Sigmoid colon (tissue), 7 donors: Measurements from ENCODE around the gene CACNB3. TPM values are rescaled to one million over a fixed set of nuclear protein-coding genes. Genes with fewer than 3 reads are reported as not detected.

Experiments used
- DNase-seq: peaks from one replicate; pipeline ENCODE4 v3.0.0-alpha.2; 2019
- H3K27ac ChIP-seq, 4 donors: fragments of 200-600 bp; sonication (generic); one replicate each; pipeline ENCODE4 v1.5.1; 2016 to 2019; ENCODE audit warnings: mild to moderate bottlenecking in 1 of 4
- H3K27me3 ChIP-seq, 3 donors: fragments of 200-600 bp; sonication (generic); one replicate each; pipeline ENCODE4 v1.5.1; 2019; ENCODE audit warnings: mild to moderate bottlenecking in 1 of 3
- H3K36me3 ChIP-seq, 4 donors: fragments of 200-600 bp; sonication (generic); one replicate each; pipeline ENCODE4 v1.5.1; 2016 to 2019
- H3K4me1 ChIP-seq, 4 donors: fragments of 200-600 bp; sonication (generic); one replicate each; pipeline ENCODE4 v1.5.1; 2017 to 2019
- H3K4me3 ChIP-seq, 4 donors: fragments of 200-600 bp; sonication (generic); one replicate each; pipeline ENCODE4 v1.5.1; 2017 to 2019; ENCODE audit warnings: mild to moderate bottlenecking in 2 of 4, moderate library complexity in 1 of 4
- H3K9me3 ChIP-seq, 4 donors: fragments of 200-600 bp in 3 of 4; sonication (generic) in 3 of 4; one replicate each; pipeline versions ENCODE4 v1.5.1 to v1.6.1; 2013 to 2019
- CTCF ChIP-seq, 4 experiments: fragments of 450-650 bp in 3 of 4; fragments of 200-600 bp in 1 of 4; IDR thresholded peaks; one replicate each; pipeline ENCODE4 v1.5.1; 2016 to 2019; ENCODE audit warnings: antibody characterized with exemption in 4 of 4, mild to moderate bottlenecking in 3 of 4, moderate library complexity in 2 of 4
- EP300 ChIP-seq, 4 donors: sonication (generic); formaldehyde crosslinking; IDR thresholded peaks; one replicate each; pipeline ENCODE4 v1.6.1; 2017; ENCODE audit warnings: antibody characterized with exemption in 4 of 4
- POLR2A ChIP-seq, 2 donors: fragments of 450-650 bp; IDR thresholded peaks; one replicate each; pipeline ENCODE4 v1.6.1; 2016; ENCODE audit warnings: antibody characterized with exemption in 2 of 2, mild to moderate bottlenecking in 2 of 2, moderate library complexity in 2 of 2
- POLR2AphosphoS5 ChIP-seq, 4 donors: sonication (generic); formaldehyde crosslinking; IDR thresholded peaks; one replicate each; pipeline ENCODE4 v1.6.1; 2017; ENCODE audit warnings: antibody characterized with exemption in 4 of 4
- WGBS, 2 donors: extraction: QIAGEN DNeasy Blood & Tissue Kit; methylation state at CpG; one replicate each; pipeline ENCODE4 v1.1.7; 2013; 5-methylcytosine and 5-hydroxymethylcytosine counted together
- intact Hi-C: fragments of 100-400 bp; cut with DNase I; formaldehyde crosslinking; loops from one replicate; pipeline ENCODE4 v1.15.1; 2023
- polyA plus RNA-seq, 3 donors: library from polyadenylated mRNA; stranded (reverse); fragments of 200-250 nt; gene quantifications; one replicate each; pipeline ENCODE4 v1.2.3, GENCODE V29; 2013
- total RNA-seq, 4 donors: library from RNA; depleted of rRNA; stranded (reverse); fragments of >200 nt; gene quantifications; one replicate each; pipeline ENCODE4 v1.1.0, GENCODE V29; 2016
- donor health status: healthy with polysubstance abuse.
- donor health status: Bipolar disorder and iron deficiency.
- donor health status: healthy.

Gene CACNB3
- total and polyA plus RNA-seq, 7 donors = 10.7 to 32.1 (median 21.0) TPM

- Histone ChIP-seq H3K27ac (peak overlapping the region; percentile 81 to 88 (median 87)), H3K36me3 (no peaks in the 10 kb centered on the region), H3K27me3 (no peaks in the 10 kb centered on the region), H3K4me1 (peaks cover 0 to 32% (median 23%) of the 10 kb centered on the region in 4 donors), H3K4me3 (peak overlapping the region; percentile 72 to 96 (median 83)), H3K9me3 (no peaks in the 10 kb centered on the region)
- no peak for DNase-seq
- intact Hi-C loops = no loop called here
- TF ChIP-seq POLR2AphosphoS5 (IDR thresholded peaks at IDR 0.05) (no peak), CTCF (IDR thresholded peaks at IDR 0.05) (no peak), POLR2A (IDR thresholded peaks at IDR 0.05) (no peak), EP300 (IDR thresholded peaks at IDR 0.05) (no peak)
- WGBS, 2 donors = 1 to 3% methylated on average over 25 of the region's 25 CpGs
These were observed 29.8 kb upstream of the CACNB3 start for GRCh38 chr12:48788524-48788853.

- intact Hi-C loops = no loop called here
- peak in 3 of 4 donors; percentile 44 to 56 (median 52) for TF ChIP-seq POLR2AphosphoS5 (IDR thresholded peaks at IDR 0.05)
- no peak for TF ChIP-seq CTCF (IDR thresholded peaks at IDR 0.05)
- TF ChIP-seq EP300 (IDR thresholded peaks at IDR 0.05) = no peak
- Histone ChIP-seq H3K4me1 (peaks cover 0 to 32% (median 23%) of the 10 kb centered on the region in 4 donors), H3K36me3 (no peaks in the 10 kb centered on the region), H3K9me3 (no peaks in the 10 kb centered on the region), H3K4me3 (peak within 1 kb of the TSS; percentile 72 to 96 (median 83)), H3K27ac (peak within 1 kb of the TSS; percentile 81 to 88 (median 87)), H3K27me3 (no peaks in the 10 kb centered on the region)
- DNase-seq = peak; percentile 91
- WGBS, 2 donors = 1% methylated on average over 86 of the region's 86 CpGs
These were observed 29.2 kb upstream of the CACNB3 start, which contains the start of gene ADCY6 for GRCh38 chr12:48788854-48789775. Gene ADCY6 (minus strand): TSS chr12:48789089. CDS start chr12:48783434, 5,655 bp downstream.

- no peak for TF ChIP-seq CTCF (IDR thresholded peaks at IDR 0.05)
- no peak for TF ChIP-seq EP300 (IDR thresholded peaks at IDR 0.05)
- no peak for TF ChIP-seq POLR2AphosphoS5 (IDR thresholded peaks at IDR 0.05)
- TF ChIP-seq POLR2A (IDR thresholded peaks at IDR 0.05) = no peak
- intact Hi-C loops = no loop called here
- Histone ChIP-seq H3K27ac (peak overlapping the region; percentile 81 to 88 (median 87)), H3K4me1 (peaks cover 0 to 32% (median 23%) of the 10 kb centered on the region in 4 donors), H3K36me3 (no peaks in the 10 kb centered on the region), H3K4me3 (peak overlapping the region; percentile 72 to 96 (median 83)), H3K9me3 (no peaks in the 10 kb centered on the region), H3K27me3 (no peaks in the 10 kb centered on the region)
- no peak for DNase-seq
- 5 to 18% methylated on average over 4 of the region's 4 CpGs for WGBS, 2 donors
These were observed 28.4 kb upstream of the CACNB3 start for GRCh38 chr12:48789858-48790326.

GRCh38 chr12:48793696-48794095 is 24.6 kb upstream of the CACNB3 start:
- Histone ChIP-seq H3K27ac (no peak overlapping the region), H3K4me3 (no peak overlapping the region), H3K4me1 (peaks cover 0 to 13% (median 9%) of the 10 kb centered on the region in 4 donors), H3K27me3 (no peaks in the 10 kb centered on the region), H3K9me3 (no peaks in the 10 kb centered on the region), H3K36me3 (no peaks in the 10 kb centered on the region)
- intact Hi-C loops = no loop called here
- DNase-seq = no peak
- TF ChIP-seq EP300 (IDR thresholded peaks at IDR 0.05) = no peak
- TF ChIP-seq POLR2A (IDR thresholded peaks at IDR 0.05) = no peak
- no peak for TF ChIP-seq CTCF (IDR thresholded peaks at IDR 0.05)
- no peak for TF ChIP-seq POLR2AphosphoS5 (IDR thresholded peaks at IDR 0.05)
- 96 to 98% methylated on average over 3 of the region's 3 CpGs for WGBS, 2 donors
